IPS-11a (cell line): ENCODE data around the gene RIC8B.

Experiments
- H3K4me3 ChIP-seq: one replicate; pipeline ENCODE4 v1.5.1; 2013; ENCODE audit warnings: low read depth, low read length, control low read depth

The RIC8B gene

GRCh38 chr12:106801167-106801708 is 26.8 kb downstream of the RIC8B start:
- H3K4me3 ChIP-seq: no peak overlapping the region

GRCh38 chr12:106801830-106802533 is 27.5 kb downstream of the RIC8B start:
- H3K4me3 ChIP-seq: no peak overlapping the region

GRCh38 chr12:106804668-106805067 is 30.2 kb downstream of the RIC8B start:
- no peak overlapping the region for H3K4me3 ChIP-seq

GRCh38 chr12:106814714-106815113 is 40.2 kb downstream of the RIC8B start:
- no peak overlapping the region for H3K4me3 ChIP-seq

- H3K4me3 ChIP-seq: no peak overlapping the region
These were observed 41.3 kb downstream of the RIC8B start for GRCh38 chr12:106815741-106816140.

- H3K4me3 ChIP-seq: no peak overlapping the region
These were observed 41.7 kb downstream of the RIC8B start for GRCh38 chr12:106816231-106816630.

- H3K4me3 ChIP-seq: no peak overlapping the region
These were observed 45.5 kb downstream of the RIC8B start for GRCh38 chr12:106819991-106820390.

GRCh38 chr12:106831699-106832098 is 57.2 kb downstream of the RIC8B start:
- H3K4me3 ChIP-seq: no peak overlapping the region

- no peak overlapping the region for H3K4me3 ChIP-seq
These were observed 63.3 kb downstream of the RIC8B start for GRCh38 chr12:106837782-106838181.

GRCh38 chr12:106839333-106839732 is 64.9 kb downstream of the RIC8B start:
- H3K4me3 ChIP-seq: no peak overlapping the region

GRCh38 chr12:106840243-106840642 is 65.8 kb downstream of the RIC8B start:
- no peak overlapping the region for H3K4me3 ChIP-seq

- no peak overlapping the region for H3K4me3 ChIP-seq
These were observed 67.2 kb downstream of the RIC8B start for GRCh38 chr12:106841510-106842302.

- no peak overlapping the region for H3K4me3 ChIP-seq
These were observed 71.4 kb downstream of the RIC8B start for GRCh38 chr12:106845902-106846301.

- no peak overlapping the region for H3K4me3 ChIP-seq
These were observed 73.4 kb downstream of the RIC8B start for GRCh38 chr12:106847861-106848260.

- H3K4me3 ChIP-seq: no peak overlapping the region
These were observed 76.8 kb downstream of the RIC8B start for GRCh38 chr12:106851306-106851705.

GRCh38 chr12:106854723-106855122 is 80.2 kb downstream of the RIC8B start:
- no peak overlapping the region for H3K4me3 ChIP-seq

- no peak overlapping the region for H3K4me3 ChIP-seq
These were observed 80.8 kb downstream of the RIC8B start for GRCh38 chr12:106855221-106855758.

GRCh38 chr12:106861984-106862916 is 87.8 kb downstream of the RIC8B start:
- H3K4me3 ChIP-seq: no peak overlapping the region

GRCh38 chr12:106863189-106863588 is 88.7 kb downstream of the RIC8B start:
- no peak overlapping the region for H3K4me3 ChIP-seq

- no peak overlapping the region for H3K4me3 ChIP-seq
These were observed 91.2 kb downstream of the RIC8B start for GRCh38 chr12:106865683-106866082.
